ENCODE data around the gene P2RY14. TPM values are rescaled to one million over a fixed set of nuclear protein-coding genes. Genes with fewer than 3 reads are reported as not detected.

P2RY14 gene
- total and polyA plus RNA-seq, 2 experiments from 2014 or later: 0.95 TPM; not detected in 1

DNA sequence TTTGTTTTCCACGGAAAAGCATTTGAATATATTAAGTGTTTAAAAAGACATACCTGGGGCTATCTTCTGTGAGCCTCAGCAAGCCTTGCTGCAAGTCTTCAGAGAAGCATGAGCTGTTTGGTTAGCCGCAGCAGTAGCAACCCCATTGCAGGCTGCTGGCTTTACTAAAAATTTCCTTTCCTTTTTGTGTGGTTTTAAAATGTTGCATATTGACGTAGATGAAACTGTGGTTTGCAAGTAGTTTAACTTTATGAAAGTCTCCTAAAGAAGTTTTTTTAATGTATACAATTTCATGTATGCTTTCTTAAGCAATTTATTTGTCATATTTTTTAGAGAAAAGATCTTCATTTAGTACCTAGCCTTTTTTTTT lies 75.3 kb downstream of the P2RY14 start, which contains the start of gene GPR171:
Gene GPR171, minus strand, starts transcription at position 166 of the 370 bp plus-strand sequence. CDS start 3,830 bp downstream, outside the sequence.
- no peak within 1 kb of the TSS for H3K27ac Mint-ChIP-seq
- no peak within 1 kb of the TSS for H3K4me3 ChIP-seq

More for the DNA sequence above, 75.3 kb downstream of the P2RY14 start, which contains the start of gene GPR171:
- Histone ChIP-seq H3K4me2 (no peak within 1 kb of the TSS), H3K27me3 (ENCODE audit: insufficient read depth) (no peaks in the 10 kb centered on the region), H3K79me2 (replicated peaks; ENCODE audit: insufficient read depth) (no peaks in the 10 kb centered on the region), H4K20me1 (replicated peaks; ENCODE audit: insufficient read depth) (no peaks in the 10 kb centered on the region), H3K27ac (ENCODE audit: low read depth) (no peak within 1 kb of the TSS), H2AFZ (no peak within 1 kb of the TSS), H3F3A (replicated peaks; ENCODE audit: low read depth) (no peaks in the 10 kb centered on the region), H3K9me2 (ENCODE audit: insufficient read depth) (no peaks in the 10 kb centered on the region), H3K4me1 (ENCODE audit: insufficient read depth) (peaks cover 4% of the 10 kb centered on the region; the same call in 1 of the 2 replicates), H3K36me3 (ENCODE audit: insufficient read depth) (no peaks in the 10 kb centered on the region)
- TF ChIP-seq, protein P1, sequence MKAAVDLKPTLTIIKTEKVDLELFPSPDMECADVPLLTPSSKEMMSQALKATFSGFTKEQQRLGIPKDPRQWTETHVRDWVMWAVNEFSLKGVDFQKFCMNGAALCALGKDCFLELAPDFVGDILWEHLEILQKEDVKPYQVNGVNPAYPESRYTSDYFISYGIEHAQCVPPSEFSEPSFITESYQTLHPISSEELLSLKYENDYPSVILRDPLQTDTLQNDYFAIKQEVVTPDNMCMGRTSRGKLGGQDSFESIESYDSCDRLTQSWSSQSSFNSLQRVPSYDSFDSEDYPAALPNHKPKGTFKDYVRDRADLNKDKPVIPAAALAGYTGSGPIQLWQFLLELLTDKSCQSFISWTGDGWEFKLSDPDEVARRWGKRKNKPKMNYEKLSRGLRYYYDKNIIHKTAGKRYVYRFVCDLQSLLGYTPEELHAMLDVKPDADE (IDR thresholded peaks at IDR 0.05): no peak
- no peak for TF ChIP-seq NANOG (IDR thresholded peaks at IDR 0.05; ENCODE audit: borderline replicate concordance)
- no peak for TF ChIP-seq ZNF114 (CRISPR knock-in tag; IDR thresholded peaks at IDR 0.05)
- TF ChIP-seq POLR2AphosphoS5 (IDR thresholded peaks at IDR 0.05; ENCODE audit: low read depth): no peak
- no peak for TF ChIP-seq JUNB (IDR thresholded peaks at IDR 0.05; ENCODE audit: unreplicated experiment)
- TF ChIP-seq, protein P2, sequence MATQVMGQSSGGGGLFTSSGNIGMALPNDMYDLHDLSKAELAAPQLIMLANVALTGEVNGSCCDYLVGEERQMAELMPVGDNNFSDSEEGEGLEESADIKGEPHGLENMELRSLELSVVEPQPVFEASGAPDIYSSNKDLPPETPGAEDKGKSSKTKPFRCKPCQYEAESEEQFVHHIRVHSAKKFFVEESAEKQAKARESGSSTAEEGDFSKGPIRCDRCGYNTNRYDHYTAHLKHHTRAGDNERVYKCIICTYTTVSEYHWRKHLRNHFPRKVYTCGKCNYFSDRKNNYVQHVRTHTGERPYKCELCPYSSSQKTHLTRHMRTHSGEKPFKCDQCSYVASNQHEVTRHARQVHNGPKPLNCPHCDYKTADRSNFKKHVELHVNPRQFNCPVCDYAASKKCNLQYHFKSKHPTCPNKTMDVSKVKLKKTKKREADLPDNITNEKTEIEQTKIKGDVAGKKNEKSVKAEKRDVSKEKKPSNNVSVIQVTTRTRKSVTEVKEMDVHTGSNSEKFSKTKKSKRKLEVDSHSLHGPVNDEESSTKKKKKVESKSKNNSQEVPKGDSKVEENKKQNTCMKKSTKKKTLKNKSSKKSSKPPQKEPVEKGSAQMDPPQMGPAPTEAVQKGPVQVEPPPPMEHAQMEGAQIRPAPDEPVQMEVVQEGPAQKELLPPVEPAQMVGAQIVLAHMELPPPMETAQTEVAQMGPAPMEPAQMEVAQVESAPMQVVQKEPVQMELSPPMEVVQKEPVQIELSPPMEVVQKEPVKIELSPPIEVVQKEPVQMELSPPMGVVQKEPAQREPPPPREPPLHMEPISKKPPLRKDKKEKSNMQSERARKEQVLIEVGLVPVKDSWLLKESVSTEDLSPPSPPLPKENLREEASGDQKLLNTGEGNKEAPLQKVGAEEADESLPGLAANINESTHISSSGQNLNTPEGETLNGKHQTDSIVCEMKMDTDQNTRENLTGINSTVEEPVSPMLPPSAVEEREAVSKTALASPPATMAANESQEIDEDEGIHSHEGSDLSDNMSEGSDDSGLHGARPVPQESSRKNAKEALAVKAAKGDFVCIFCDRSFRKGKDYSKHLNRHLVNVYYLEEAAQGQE (IDR thresholded peaks at IDR 0.05; ENCODE audit: unreplicated experiment): no peak
- no peak for TF ChIP-seq CREB1 (CRISPR knock-in tag; IDR thresholded peaks at IDR 0.05; ENCODE audit: low read depth)
- no peak for TF ChIP-seq EZH2phosphoT487 (IDR thresholded peaks at IDR 0.05; ENCODE audit: unreplicated experiment)
- TF ChIP-seq, protein P3, sequence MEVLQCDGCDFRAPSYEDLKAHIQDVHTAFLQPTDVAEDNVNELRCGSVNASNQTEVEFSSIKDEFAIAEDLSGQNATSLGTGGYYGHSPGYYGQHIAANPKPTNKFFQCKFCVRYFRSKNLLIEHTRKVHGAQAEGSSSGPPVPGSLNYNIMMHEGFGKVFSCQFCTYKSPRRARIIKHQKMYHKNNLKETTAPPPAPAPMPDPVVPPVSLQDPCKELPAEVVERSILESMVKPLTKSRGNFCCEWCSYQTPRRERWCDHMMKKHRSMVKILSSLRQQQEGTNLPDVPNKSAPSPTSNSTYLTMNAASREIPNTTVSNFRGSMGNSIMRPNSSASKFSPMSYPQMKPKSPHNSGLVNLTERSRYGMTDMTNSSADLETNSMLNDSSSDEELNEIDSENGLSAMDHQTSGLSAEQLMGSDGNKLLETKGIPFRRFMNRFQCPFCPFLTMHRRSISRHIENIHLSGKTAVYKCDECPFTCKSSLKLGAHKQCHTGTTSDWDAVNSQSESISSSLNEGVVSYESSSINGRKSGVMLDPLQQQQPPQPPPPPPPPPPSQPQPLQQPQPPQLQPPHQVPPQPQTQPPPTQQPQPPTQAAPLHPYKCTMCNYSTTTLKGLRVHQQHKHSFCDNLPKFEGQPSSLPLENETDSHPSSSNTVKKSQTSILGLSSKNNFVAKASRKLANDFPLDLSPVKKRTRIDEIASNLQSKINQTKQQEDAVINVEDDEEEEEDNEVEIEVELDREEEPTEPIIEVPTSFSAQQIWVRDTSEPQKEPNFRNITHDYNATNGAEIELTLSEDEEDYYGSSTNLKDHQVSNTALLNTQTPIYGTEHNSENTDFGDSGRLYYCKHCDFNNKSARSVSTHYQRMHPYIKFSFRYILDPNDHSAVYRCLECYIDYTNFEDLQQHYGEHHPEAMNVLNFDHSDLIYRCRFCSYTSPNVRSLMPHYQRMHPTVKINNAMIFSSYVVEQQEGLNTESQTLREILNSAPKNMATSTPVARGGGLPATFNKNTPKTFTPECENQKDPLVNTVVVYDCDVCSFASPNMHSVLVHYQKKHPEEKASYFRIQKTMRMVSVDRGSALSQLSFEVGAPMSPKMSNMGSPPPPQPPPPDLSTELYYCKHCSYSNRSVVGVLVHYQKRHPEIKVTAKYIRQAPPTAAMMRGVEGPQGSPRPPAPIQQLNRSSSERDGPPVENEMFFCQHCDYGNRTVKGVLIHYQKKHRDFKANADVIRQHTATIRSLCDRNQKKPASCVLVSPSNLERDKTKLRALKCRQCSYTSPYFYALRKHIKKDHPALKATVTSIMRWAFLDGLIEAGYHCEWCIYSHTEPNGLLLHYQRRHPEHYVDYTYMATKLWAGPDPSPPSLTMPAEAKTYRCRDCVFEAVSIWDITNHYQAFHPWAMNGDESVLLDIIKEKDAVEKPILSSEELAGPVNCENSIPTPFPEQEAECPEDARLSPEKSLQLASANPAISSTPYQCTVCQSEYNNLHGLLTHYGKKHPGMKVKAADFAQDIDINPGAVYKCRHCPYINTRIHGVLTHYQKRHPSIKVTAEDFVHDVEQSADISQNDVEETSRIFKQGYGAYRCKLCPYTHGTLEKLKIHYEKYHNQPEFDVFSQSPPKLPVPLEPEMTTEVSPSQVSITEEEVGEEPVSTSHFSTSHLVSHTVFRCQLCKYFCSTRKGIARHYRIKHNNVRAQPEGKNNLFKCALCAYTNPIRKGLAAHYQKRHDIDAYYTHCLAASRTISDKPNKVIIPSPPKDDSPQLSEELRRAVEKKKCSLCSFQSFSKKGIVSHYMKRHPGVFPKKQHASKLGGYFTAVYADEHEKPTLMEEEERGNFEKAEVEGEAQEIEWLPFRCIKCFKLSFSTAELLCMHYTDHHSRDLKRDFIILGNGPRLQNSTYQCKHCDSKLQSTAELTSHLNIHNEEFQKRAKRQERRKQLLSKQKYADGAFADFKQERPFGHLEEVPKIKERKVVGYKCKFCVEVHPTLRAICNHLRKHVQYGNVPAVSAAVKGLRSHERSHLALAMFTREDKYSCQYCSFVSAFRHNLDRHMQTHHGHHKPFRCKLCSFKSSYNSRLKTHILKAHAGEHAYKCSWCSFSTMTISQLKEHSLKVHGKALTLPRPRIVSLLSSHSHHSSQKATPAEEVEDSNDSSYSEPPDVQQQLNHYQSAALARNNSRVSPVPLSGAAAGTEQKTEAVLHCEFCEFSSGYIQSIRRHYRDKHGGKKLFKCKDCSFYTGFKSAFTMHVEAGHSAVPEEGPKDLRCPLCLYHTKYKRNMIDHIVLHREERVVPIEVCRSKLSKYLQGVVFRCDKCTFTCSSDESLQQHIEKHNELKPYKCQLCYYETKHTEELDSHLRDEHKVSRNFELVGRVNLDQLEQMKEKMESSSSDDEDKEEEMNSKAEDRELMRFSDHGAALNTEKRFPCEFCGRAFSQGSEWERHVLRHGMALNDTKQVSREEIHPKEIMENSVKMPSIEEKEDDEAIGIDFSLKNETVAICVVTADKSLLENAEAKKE (CRISPR knock-in tag; IDR thresholded peaks at IDR 0.05): no peak
- no peaks in the 10 kb centered on the region for H3K36me3 Mint-ChIP-seq (ENCODE audit: low read depth)
- DNase-seq (ENCODE audit: low spot score): no peak
- no peak within 1 kb of the TSS for H3K4me3 Mint-ChIP-seq
- H3K9me3 Mint-ChIP-seq: no peaks in the 10 kb centered on the region
- no peak for ATAC-seq
- peaks cover 11% of the 10 kb centered on the region for H3K4me1 Mint-ChIP-seq
- H3K27me3 Mint-ChIP-seq (ENCODE audit: insufficient read depth, low read depth, poor library complexity): peaks cover 3% of the 10 kb centered on the region
